HEK293 (cell line): ENCODE measurements around the gene DUSP15.
"Not testable (repeated sequence)": the region's sequence is repeated elsewhere in the genome, so short reads cannot be mapped to it uniquely, and the experiment has no call there.

Experiments
- CTCF ChIA-PET: fragments of 350-600 bp; formaldehyde crosslinking; extraction: SDS; loops from one replicate; lab custom pipeline; 2021; ENCODE audit warnings: antibody characterized with exemption; lab: Yijun Ruan, JAX
- POLR2A ChIA-PET: fragments of 300-600 bp; formaldehyde crosslinking; extraction: SDS; loops from one replicate; lab custom pipeline; 2020; ENCODE audit warnings: antibody characterized with exemption, inconsistent platforms; lab: Yijun Ruan, JAX
- H3K27ac ChIP-seq: fragments of 200-500 bp; sonication (Bioruptor generic); 2 replicates; pipeline ENCODE4 v1.5.1; 2014; ENCODE audit warnings: low read depth, low read length, control low read depth, inconsistent platforms; ENCODE audit errors: extremely low read depth
- H3K36me3 ChIP-seq, 2 experiments: fragments of 200-500 bp in 1 of 2; sonication (Bioruptor generic) in 1 of 2; 1 replicate in 1 of 2; 2 replicates in 1 of 2; pipeline ENCODE4 v1.5.1; 2014 to 2017; ENCODE audit warnings: inconsistent platforms in 2 of 2, low read length in 2 of 2; ENCODE audit not compliant: control insufficient read depth in 2 of 2, insufficient read depth in 1 of 2
- H3K4me1 ChIP-seq: fragments of 200-500 bp; sonication (Bioruptor generic); 2 replicates; pipeline ENCODE4 v1.5.1; 2014; ENCODE audit warnings: mild to moderate bottlenecking, low read length, inconsistent platforms; ENCODE audit not compliant: control insufficient read depth, insufficient read depth
- H3K4me3 ChIP-seq: 2 replicates; pipeline ENCODE4 v1.5.1; 2011; ENCODE audit warnings: low read depth, mild to moderate bottlenecking, control low read depth, low read length, moderate library complexity
- H3K9me3 ChIP-seq: fragments of 200-500 bp; sonication (Bioruptor generic); 2 replicates; pipeline ENCODE4 v1.5.1; 2014; ENCODE audit warnings: low read depth, low read length, inconsistent platforms; ENCODE audit not compliant: control insufficient read depth, insufficient read depth
- GLIS1 ChIP-seq: fragments of 450-650 bp; formaldehyde crosslinking; IDR thresholded peaks from 2 replicates; pipeline ENCODE4 v1.5.1; 2016; ENCODE audit warnings: missing biosample characterization, missing genetic modification characterization
- GLIS2 ChIP-seq: fragments of 450-650 bp; formaldehyde crosslinking; IDR thresholded peaks from 2 replicates; pipeline ENCODE4 v1.5.1; 2016; ENCODE audit warnings: missing biosample characterization, missing genetic modification characterization
- KLF1 ChIP-seq: fragments of 450-650 bp; formaldehyde crosslinking; IDR thresholded peaks from 2 replicates; pipeline ENCODE4 v1.5.1; 2016; ENCODE audit warnings: missing biosample characterization, missing genetic modification characterization
- PATZ1 ChIP-seq: fragments of 450-650 bp; formaldehyde crosslinking; IDR thresholded peaks from 2 replicates; pipeline ENCODE4 v1.5.1; 2016; ENCODE audit warnings: missing biosample characterization, missing genetic modification characterization
- REPIN1 ChIP-seq: fragments of 450-650 bp; formaldehyde crosslinking; IDR thresholded peaks from 2 replicates; pipeline ENCODE4 v1.5.1; 2017; ENCODE audit warnings: missing biosample characterization, missing genetic modification characterization, low read depth
- ZBTB44 ChIP-seq: fragments of 450-650 bp; IDR thresholded peaks from 2 replicates; pipeline ENCODE4 v1.5.1; 2018; ENCODE audit warnings: missing biosample characterization, mild to moderate bottlenecking, missing genetic modification characterization
- ZFHX2 ChIP-seq: fragments of 450-650 bp; formaldehyde crosslinking; conservative IDR thresholded peaks from 2 replicates; pipeline ENCODE4 v1.5.1; 2016; ENCODE audit warnings: missing biosample characterization, missing genetic modification characterization
- ZFP37 ChIP-seq: fragments of 450-650 bp; formaldehyde crosslinking; IDR thresholded peaks from 2 replicates; pipeline ENCODE4 v1.5.1; 2016; ENCODE audit warnings: missing biosample characterization, missing genetic modification characterization
- ZIC2 ChIP-seq: fragments of 450-650 bp; formaldehyde crosslinking; IDR thresholded peaks from 2 replicates; pipeline ENCODE4 v1.5.1; 2016; ENCODE audit warnings: missing biosample characterization, missing genetic modification characterization
- ZNF2 ChIP-seq: fragments of 450-650 bp; formaldehyde crosslinking; IDR thresholded peaks from 2 replicates; pipeline ENCODE4 v1.5.1; 2016; ENCODE audit warnings: missing biosample characterization, missing genetic modification characterization
- ZNF239 ChIP-seq: fragments of 450-650 bp; formaldehyde crosslinking; IDR thresholded peaks from 2 replicates; pipeline ENCODE4 v1.5.1; 2016; ENCODE audit warnings: missing biosample characterization, missing genetic modification characterization
- ZNF24 ChIP-seq: fragments of 450-650 bp; formaldehyde crosslinking; IDR thresholded peaks from 2 replicates; pipeline ENCODE4 v1.5.1; 2016; ENCODE audit warnings: missing biosample characterization, missing genetic modification characterization
- ZNF350 ChIP-seq: fragments of 450-650 bp; formaldehyde crosslinking; IDR thresholded peaks from 2 replicates; pipeline ENCODE4 v1.5.0; 2017; ENCODE audit warnings: missing biosample characterization, mild to moderate bottlenecking, missing genetic modification characterization
- ZNF529 ChIP-seq: fragments of 450-650 bp; formaldehyde crosslinking; IDR thresholded peaks from 2 replicates; pipeline ENCODE4 v1.5.1; 2017; ENCODE audit warnings: missing genetic modification characterization, missing biosample characterization; ENCODE audit not compliant: insufficient replicate concordance
- ZNF660 ChIP-seq: fragments of 450-650 bp; IDR thresholded peaks from 2 replicates; pipeline ENCODE4 v1.5.1; 2018; ENCODE audit warnings: missing biosample characterization, mild to moderate bottlenecking, missing genetic modification characterization
- ZSCAN4 ChIP-seq: fragments of 450-650 bp; formaldehyde crosslinking; IDR thresholded peaks from 2 replicates; pipeline ENCODE4 v1.5.1; 2017; ENCODE audit warnings: missing biosample characterization, missing genetic modification characterization

The DUSP15 gene

DNA sequence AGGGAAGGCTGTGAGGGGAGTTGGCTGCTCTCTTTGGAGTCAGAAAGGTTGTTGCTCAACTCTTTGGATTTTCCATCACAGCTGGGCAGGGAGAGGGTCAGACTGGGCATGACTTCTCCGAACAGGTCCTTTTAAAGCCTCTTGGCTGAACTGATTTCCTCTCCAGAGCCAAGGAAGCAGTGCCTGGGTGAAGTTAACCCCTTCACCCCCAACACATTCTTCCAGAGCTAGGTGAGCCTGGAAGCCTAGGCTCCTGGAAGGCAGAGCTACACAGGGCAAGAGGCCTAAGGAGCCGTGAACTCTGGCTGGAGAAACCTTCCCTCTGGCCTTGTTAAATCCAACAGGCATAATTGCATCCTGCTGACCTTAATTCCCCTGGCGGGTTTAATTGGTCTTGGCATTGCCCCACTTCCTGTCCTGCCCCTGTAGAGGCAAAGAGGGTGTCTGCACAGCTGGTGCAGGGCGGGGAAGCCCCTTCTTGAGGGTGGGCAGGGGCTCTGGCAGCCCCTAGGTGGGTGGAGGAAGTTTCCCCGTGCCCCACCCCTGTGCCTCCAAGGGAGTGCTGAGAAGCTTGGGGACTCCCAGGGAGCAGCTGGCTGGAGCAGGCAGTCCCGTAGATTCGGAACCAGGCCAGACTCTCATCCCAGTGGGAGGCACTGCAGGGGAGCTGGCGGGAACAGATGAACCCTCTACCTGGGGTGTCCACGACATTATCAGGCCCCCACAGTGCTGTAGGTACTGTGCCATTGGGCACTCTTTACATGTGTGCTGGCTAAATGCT lies 54.7 kb downstream of the DUSP15 start:
- no peaks in the 10 kb centered on the region for H3K9me3 ChIP-seq
- ChIA-PET POLR2A (no interaction called here), CTCF (interaction anchor here (0.6 to 3.7 kb wide), 4 partner anchors 7 to 277 kb away, joined by 3 to 15 read pairs (median 4); no protein-coding TSS in a partner anchor)
- TF ChIP-seq PATZ1 (tag by site-specific recombination) (0 out of 2 replicates have a peak, but pooled peaks have one; percentile 10), ZFP37 (tag by site-specific recombination) (no peak), REPIN1 (tag by site-specific recombination) (no peak), GLIS2 (tag by site-specific recombination) (0 out of 2 replicates have a peak, but pooled peaks have one; percentile 14), ZNF660 (tag by site-specific recombination) (no peak), GLIS1 (tag by site-specific recombination) (peak; percentile 100), ZBTB44 (no peak), ZSCAN4 (tag by site-specific recombination) (no peak), KLF1 (tag by site-specific recombination) (peak; percentile 98), ZNF350 (tag by site-specific recombination) (no peak), ZNF239 (tag by site-specific recombination) (no peak), ZIC2 (tag by site-specific recombination) (peak; percentile 100), ZNF529 (tag by site-specific recombination) (no peak), ZNF24 (tag by site-specific recombination) (no peak), ZNF2 (tag by site-specific recombination) (no peak), ZFHX2 (tag by site-specific recombination) (peak; percentile 25)
- H3K4me1 ChIP-seq = no peaks in the 10 kb centered on the region
- peaks cover 0 to 10% of the 10 kb centered on the region in 2 experiments; a peak in 1 of 3 replicates for H3K36me3 ChIP-seq
- H3K4me3 ChIP-seq = no peak overlapping the region
- H3K27ac ChIP-seq = no peak overlapping the region

DNA sequence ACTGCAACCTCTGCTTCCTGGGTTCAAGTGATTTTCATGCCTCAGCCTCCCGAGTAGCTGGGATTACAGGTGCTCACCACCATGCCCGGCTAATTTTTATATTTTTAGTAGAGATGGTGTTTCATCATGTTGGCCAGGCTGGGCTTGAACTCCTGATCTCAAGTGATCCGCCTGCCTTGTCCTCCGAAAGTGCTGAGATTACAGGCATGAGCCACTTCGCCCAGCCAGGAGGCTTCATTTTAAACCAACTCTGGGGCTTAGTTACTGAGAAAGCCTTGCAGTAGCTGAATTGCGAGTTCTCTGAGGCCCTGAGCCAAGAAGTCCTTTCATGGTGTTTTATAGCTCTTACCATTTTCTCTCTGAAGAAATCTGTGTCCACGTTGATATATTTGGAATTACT lies 56.2 kb downstream of the DUSP15 start:
- not testable (repeated sequence) for H3K4me1 ChIP-seq, H3K27ac ChIP-seq, H3K9me3 ChIP-seq, H3K4me3 ChIP-seq
- ChIA-PET CTCF (interaction anchor here (0.6 to 3.7 kb wide), 4 partner anchors 9 to 278 kb away, joined by 3 to 15 read pairs (median 4); no protein-coding TSS in a partner anchor), POLR2A (interaction anchor here (0.6 kb wide), 1 partner anchor 482 kb away, joined by 5 read pairs; no protein-coding TSS in a partner anchor)
- H3K36me3 ChIP-seq = peaks cover 0 to 10% of the 10 kb centered on the region in 2 experiments; a peak in 1 of 3 replicates
